Liver (tissue), 9 donors: ENCODE data around the gene TOR4A. TPM values are rescaled to one million over a fixed set of nuclear protein-coding genes. Genes with fewer than 3 reads are reported as not detected.

ENCODE experiments used
- DNase-seq: peaks from one replicate; pipeline ENCODE4 v3.0.0-alpha.2; 2017; ENCODE audit warnings: low spot score
- H3K27ac ChIP-seq, 2 donors: one replicate each; pipeline ENCODE4 v1.7.0; 2013; ENCODE audit warnings: inconsistent platforms in 2 of 2, low read length in 2 of 2, control low read depth in 1 of 2, low read depth in 1 of 2, mild to moderate bottlenecking in 1 of 2
- H3K27me3 ChIP-seq, 4 donors: one replicate each; pipeline versions ENCODE4 v1.6.1 to v1.7.0; 2013; ENCODE audit warnings: low read length in 3 of 4, inconsistent platforms in 1 of 4, mild to moderate bottlenecking in 1 of 4, moderate library complexity in 1 of 4; ENCODE audit not compliant: control insufficient read depth in 4 of 4, insufficient read depth in 4 of 4
- H3K36me3 ChIP-seq, 4 donors: one replicate each; pipeline versions ENCODE4 v1.6.1 to v1.7.0; 2013; ENCODE audit warnings: low read length in 3 of 4, mild to moderate bottlenecking in 3 of 4, low read depth in 1 of 4, moderate library complexity in 1 of 4; ENCODE audit not compliant: control insufficient read depth in 4 of 4, insufficient read depth in 3 of 4
- H3K4me1 ChIP-seq, 4 donors: one replicate each; pipeline versions ENCODE4 v1.6.1 to v1.7.0; 2013; ENCODE audit warnings: low read length in 3 of 4, mild to moderate bottlenecking in 3 of 4, moderate library complexity in 1 of 4; ENCODE audit not compliant: control insufficient read depth in 4 of 4, insufficient read depth in 4 of 4
- H3K4me3 ChIP-seq, 3 donors: one replicate each; pipeline versions ENCODE4 v1.6.1 to v1.7.0; 2013; ENCODE audit warnings: low read length in 3 of 3, control low read depth in 1 of 3, low read depth in 1 of 3, mild to moderate bottlenecking in 1 of 3
- H3K9ac ChIP-seq, 2 donors: one replicate each; pipeline ENCODE4 v1.7.0; 2013; ENCODE audit warnings: low read length in 2 of 2, mild to moderate bottlenecking in 2 of 2, moderate library complexity in 2 of 2, control low read depth in 1 of 2, low read depth in 1 of 2
- H3K9me3 ChIP-seq, 4 donors: one replicate each; pipeline versions ENCODE4 v1.6.1 to v1.7.0; 2013; ENCODE audit warnings: low read length in 3 of 4; ENCODE audit not compliant: control insufficient read depth in 4 of 4
- ATF3 ChIP-seq: IDR thresholded peaks from 2 replicates; pipeline ENCODE4 v1.6.1; 2016; ENCODE audit warnings: antibody characterized with exemption
- CTCF ChIP-seq: fragments of 150-350 bp; IDR thresholded peaks from 2 replicates; pipeline ENCODE4 v1.5.1; 2017; ENCODE audit warnings: improper control_type of control experiment, low read depth, low read length; ENCODE audit not compliant: missing input control
- EGR1 ChIP-seq, 2 donors: IDR thresholded peaks; 2 replicates each; pipeline ENCODE4 v1.6.1; 2016 to 2018; ENCODE audit warnings: antibody characterized with exemption in 2 of 2, low read depth in 2 of 2
- FOXA1 ChIP-seq: IDR thresholded peaks from 2 replicates; pipeline ENCODE4 v1.6.1; 2016; ENCODE audit warnings: antibody characterized with exemption
- FOXA2 ChIP-seq: IDR thresholded peaks from 2 replicates; pipeline ENCODE4 v1.6.1; 2016; ENCODE audit warnings: antibody characterized with exemption
- GABPA ChIP-seq, 2 donors: IDR thresholded peaks in 1 of 2; conservative IDR thresholded peaks in 1 of 2; 2 replicates each; pipeline ENCODE4 v1.6.1; 2016; ENCODE audit warnings: antibody characterized with exemption in 2 of 2, mild to moderate bottlenecking in 1 of 2, moderate library complexity in 1 of 2
- HNF4A ChIP-seq, 2 donors: conservative IDR thresholded peaks; 2 replicates each; pipeline ENCODE4 v1.6.1; 2016; ENCODE audit warnings: antibody characterized with exemption in 2 of 2, mild to moderate bottlenecking in 2 of 2
- HNF4G ChIP-seq: IDR thresholded peaks from 2 replicates; pipeline ENCODE4 v1.6.1; 2016; ENCODE audit warnings: antibody characterized with exemption
- JUND ChIP-seq, 2 donors: IDR thresholded peaks; 2 replicates each; pipeline ENCODE4 v1.6.1; 2016; ENCODE audit warnings: antibody characterized with exemption in 2 of 2
- MAX ChIP-seq: IDR thresholded peaks from 2 replicates; pipeline ENCODE4 v1.6.1; 2016; ENCODE audit warnings: antibody characterized with exemption
- NR2F2 ChIP-seq: IDR thresholded peaks from 2 replicates; pipeline ENCODE4 v1.6.1; 2016; ENCODE audit warnings: antibody characterized with exemption
- RAD21 ChIP-seq, 2 donors: IDR thresholded peaks; 2 replicates each; pipeline ENCODE4 v1.6.1; 2016; ENCODE audit warnings: antibody characterized with exemption in 2 of 2, mild to moderate bottlenecking in 2 of 2
- REST ChIP-seq: IDR thresholded peaks from 2 replicates; pipeline ENCODE4 v1.6.1; 2016; ENCODE audit warnings: antibody characterized with exemption, mild to moderate bottlenecking
- RXRA ChIP-seq, 2 donors: IDR thresholded peaks; 2 replicates each; pipeline ENCODE4 v1.6.1; 2017 to 2018; ENCODE audit warnings: antibody characterized with exemption in 2 of 2, mild to moderate bottlenecking in 1 of 2
- SP1 ChIP-seq: IDR thresholded peaks from 2 replicates; pipeline ENCODE4 v1.6.1; 2018; ENCODE audit warnings: antibody characterized with exemption, mild to moderate bottlenecking
- TAF1 ChIP-seq: conservative IDR thresholded peaks from 2 replicates; pipeline ENCODE4 v1.6.1; 2016; ENCODE audit warnings: antibody characterized with exemption, mild to moderate bottlenecking
- ZBTB33 ChIP-seq: IDR thresholded peaks from 2 replicates; pipeline ENCODE4 v1.6.1; 2016; ENCODE audit warnings: antibody characterized with exemption
- WGBS: extraction: QIAGEN DNeasy Blood & Tissue Kit; methylation state at CpG from one replicate; pipeline ENCODE4 v1.1.7; 2013; 5-methylcytosine and 5-hydroxymethylcytosine counted together
- polyA plus RNA-seq, 2 donors: library from polyadenylated mRNA; stranded (reverse) in 1 of 2; unstranded in 1 of 2; fragments of 200-250 nt in 1 of 2; fragments of >200 nt in 1 of 2; fragmentation: Nextera tagmentation in 1 of 2; extraction: Ambion mirVana in 1 of 2; gene quantifications; one replicate each; pipeline versions ENCODE4 v1.2.1 to v1.2.3, GENCODE V29; 2013 to 2015
- total RNA-seq, 2 donors: library from RNA; depleted of rRNA; stranded (reverse); fragments of >200 nt; gene quantifications; one replicate each; pipeline ENCODE4 v1.2.3, GENCODE V29; 2014
- donor health status: healthy.
- donor health status: healthy.
- donor health status: healthy.
- donor health status: healthy.
- donor health status: healthy.

The TOR4A gene
- total and polyA plus RNA-seq, 4 donors, result 0.35 to 5.1 (median 4.3) TPM

GRCh38 chr9:137232101-137232500 lies 45.4 kb upstream of the TOR4A start:
- Histone ChIP-seq H3K9me3 (no peaks in the 10 kb centered on the region), H3K4me1 (peaks cover 5 to 14% (median 8%) of the 10 kb centered on the region in 4 donors), H3K9ac (no peak overlapping the region), H3K4me3 (no peak overlapping the region), H3K36me3 (no peaks in the 10 kb centered on the region), H3K27me3 (no peaks in the 10 kb centered on the region), H3K27ac (no peak overlapping the region)
- TF ChIP-seq EGR1 (IDR thresholded peaks at IDR 0.05; ENCODE audit: low read depth in 2 of 2) (no peak), NR2F2 (no peak), CTCF (no peak), TAF1 (no peak), REST (no peak), RAD21 (IDR thresholded peaks at IDR 0.05) (no peak), SP1 (no peak), FOXA1 (no peak), MAX (no peak), JUND (IDR thresholded peaks at IDR 0.05) (no peak), HNF4G (no peak), ATF3 (no peak), ZBTB33 (no peak), GABPA (IDR thresholded peaks at IDR 0.05 in 1 of 2, conservative IDR thresholded peaks at IDR 0.05 in 1 of 2) (no peak), RXRA (IDR thresholded peaks at IDR 0.05) (no peak), HNF4A (conservative IDR thresholded peaks at IDR 0.05) (no peak)
- DNase-seq, result no peak
- WGBS, result 82% methylated on average over 10 of the region's 10 CpGs

- no peaks in the 10 kb centered on the region for H3K36me3 ChIP-seq
- TF ChIP-seq FOXA2 (no peak), ZBTB33 (no peak), HNF4A (conservative IDR thresholded peaks at IDR 0.05) (no peak), GABPA (IDR thresholded peaks at IDR 0.05 in 1 of 2, conservative IDR thresholded peaks at IDR 0.05 in 1 of 2) (no peak), ATF3 (no peak), REST (no peak), TAF1 (no peak), SP1 (no peak), HNF4G (no peak)
- DNase-seq, result no peak
- H3K4me3 ChIP-seq, result no peak overlapping the region
- H3K9me3 ChIP-seq, result no peaks in the 10 kb centered on the region
- H3K27me3 ChIP-seq, result no peaks in the 10 kb centered on the region
- 87% methylated on average over 24 of the region's 24 CpGs for whole genome bisulfite sequencing
- no peak overlapping the region for H3K9ac ChIP-seq
- no peak overlapping the region for H3K27ac ChIP-seq
- peaks cover 5 to 14% (median 8%) of the 10 kb centered on the region in 4 donors for H3K4me1 ChIP-seq
Measured at GRCh38 chr9:137232510-137232909, 45.0 kb upstream of the TOR4A start.
